ENCODE measurements around the gene FAM50B. TPM values are rescaled to one million over a fixed set of nuclear protein-coding genes. Genes with fewer than 3 reads are reported as not detected.

FAM50B gene
- total RNA-seq, 1 donor from 2014 or later, result 10.6 TPM

DNA sequence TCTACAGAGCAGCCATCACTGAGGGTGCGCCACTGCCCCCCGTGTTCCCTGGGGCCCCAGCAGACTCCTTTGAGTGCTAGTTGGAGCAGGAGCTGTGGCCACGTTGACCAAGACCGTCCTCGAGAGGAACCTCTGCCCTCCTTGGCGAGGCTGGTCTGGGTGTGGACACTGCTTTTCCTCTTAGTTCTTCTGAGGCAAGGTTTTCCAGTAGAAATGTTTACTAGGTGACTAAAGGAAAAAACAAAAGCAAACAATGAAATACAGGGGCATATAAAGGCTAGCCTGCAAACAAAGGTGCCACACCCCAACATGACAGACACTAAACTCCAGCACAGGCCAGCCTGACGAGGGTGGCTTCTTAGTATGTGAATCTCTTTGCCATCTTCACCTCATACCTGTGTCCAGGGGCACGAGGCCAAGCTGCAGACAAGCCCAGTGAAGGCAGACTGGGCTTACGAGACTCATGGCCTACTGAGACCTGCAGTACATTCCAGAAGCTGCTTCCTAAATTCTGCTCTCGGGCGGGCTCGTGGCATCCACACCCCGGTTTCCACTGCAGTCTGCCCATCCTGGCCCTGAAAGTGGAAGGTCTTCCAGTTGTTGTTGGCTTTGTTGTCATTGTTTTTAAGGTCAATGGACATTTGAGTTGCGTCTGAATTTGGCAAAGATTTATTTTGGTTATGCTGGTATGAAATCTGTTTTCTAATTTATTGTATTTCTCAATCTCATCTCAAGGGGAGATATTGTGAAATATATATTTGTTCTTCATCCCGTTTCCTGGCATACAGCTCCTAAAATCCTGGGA, 39.2 kb downstream of the FAM50B start:
- H3K4me3 ChIP-seq, result no peak overlapping the region
- peak overlapping the region; percentile 51 for H3K27ac ChIP-seq
- H3K27me3 ChIP-seq (ENCODE audit: low read depth), result no peaks in the 10 kb centered on the region
- TF ChIP-seq, protein P1, sequence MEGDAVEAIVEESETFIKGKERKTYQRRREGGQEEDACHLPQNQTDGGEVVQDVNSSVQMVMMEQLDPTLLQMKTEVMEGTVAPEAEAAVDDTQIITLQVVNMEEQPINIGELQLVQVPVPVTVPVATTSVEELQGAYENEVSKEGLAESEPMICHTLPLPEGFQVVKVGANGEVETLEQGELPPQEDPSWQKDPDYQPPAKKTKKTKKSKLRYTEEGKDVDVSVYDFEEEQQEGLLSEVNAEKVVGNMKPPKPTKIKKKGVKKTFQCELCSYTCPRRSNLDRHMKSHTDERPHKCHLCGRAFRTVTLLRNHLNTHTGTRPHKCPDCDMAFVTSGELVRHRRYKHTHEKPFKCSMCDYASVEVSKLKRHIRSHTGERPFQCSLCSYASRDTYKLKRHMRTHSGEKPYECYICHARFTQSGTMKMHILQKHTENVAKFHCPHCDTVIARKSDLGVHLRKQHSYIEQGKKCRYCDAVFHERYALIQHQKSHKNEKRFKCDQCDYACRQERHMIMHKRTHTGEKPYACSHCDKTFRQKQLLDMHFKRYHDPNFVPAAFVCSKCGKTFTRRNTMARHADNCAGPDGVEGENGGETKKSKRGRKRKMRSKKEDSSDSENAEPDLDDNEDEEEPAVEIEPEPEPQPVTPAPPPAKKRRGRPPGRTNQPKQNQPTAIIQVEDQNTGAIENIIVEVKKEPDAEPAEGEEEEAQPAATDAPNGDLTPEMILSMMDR (IDR thresholded peaks at IDR 0.05), result no peak
- ATAC-seq, result peak; percentile 12 to 41
- intact Hi-C loops (cut with DNase I), result no loop called here
- peaks cover 25% of the 10 kb centered on the region for H3K4me1 ChIP-seq
- no peak for DNase-seq
- H3K36me3 ChIP-seq, result no peaks in the 10 kb centered on the region
- H3K9me3 ChIP-seq, result no peaks in the 10 kb centered on the region

DNA sequence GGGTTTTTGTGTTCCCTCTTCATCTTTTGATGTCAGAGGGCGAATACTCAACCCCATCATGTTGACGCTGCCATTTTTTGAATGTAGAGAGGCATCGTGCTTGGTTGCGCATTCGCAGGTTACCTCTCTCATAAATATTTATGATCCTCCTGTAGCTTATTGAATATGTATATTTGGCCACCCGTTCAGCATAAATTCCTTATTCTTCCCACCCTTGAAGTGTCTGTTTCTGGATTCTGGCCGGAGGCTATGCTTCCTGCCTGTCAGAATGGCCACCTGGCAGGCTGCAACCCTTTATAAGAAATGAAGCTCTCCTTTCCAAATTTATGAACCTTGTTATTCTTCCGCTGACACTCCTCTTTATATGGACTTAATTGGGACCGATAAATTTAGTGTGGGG, 40.9 kb downstream of the FAM50B start:
- H3K27ac ChIP-seq, result no peak overlapping the region
- no peaks in the 10 kb centered on the region for H3K36me3 ChIP-seq
- TF ChIP-seq, protein P1 (IDR thresholded peaks at IDR 0.05), result no peak
- intact Hi-C loops (cut with DNase I), result no loop called here
- no peak for ATAC-seq
- H3K4me3 ChIP-seq, result no peak overlapping the region
- peaks cover 14% of the 10 kb centered on the region for H3K4me1 ChIP-seq
- H3K9me3 ChIP-seq, result no peaks in the 10 kb centered on the region
- no peak for DNase-seq
- no peaks in the 10 kb centered on the region for H3K27me3 ChIP-seq (ENCODE audit: low read depth)

DNA sequence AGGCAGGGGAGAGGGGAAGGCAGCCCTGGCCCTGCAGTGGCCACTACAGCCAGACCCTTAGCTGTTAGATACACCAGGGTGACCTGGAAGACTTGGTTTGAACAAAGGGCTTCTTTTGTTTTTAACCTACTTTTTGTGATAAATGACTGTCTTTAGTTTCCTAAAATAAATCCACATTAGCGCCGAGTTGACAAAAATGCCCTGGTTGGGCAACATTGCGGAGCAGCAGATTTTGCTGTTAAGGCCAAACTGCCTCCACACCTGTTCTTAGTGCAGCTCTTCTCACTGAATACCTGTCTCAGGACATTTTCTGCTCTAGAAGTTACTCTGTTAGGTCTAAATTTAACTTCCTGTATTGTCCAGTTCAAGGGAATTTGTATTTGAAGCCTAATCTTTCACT, 42.7 kb downstream of the FAM50B start:
- Histone ChIP-seq H3K4me3 (no peak overlapping the region), H3K27me3 (ENCODE audit: low read depth) (no peaks in the 10 kb centered on the region), H3K4me1 (peaks cover 14% of the 10 kb centered on the region), H3K27ac (no peak overlapping the region), H3K9me3 (no peaks in the 10 kb centered on the region), H3K36me3 (no peaks in the 10 kb centered on the region)
- DNase-seq (no peak), ATAC-seq (no peak)
- intact Hi-C loops (cut with DNase I), result no loop called here
- TF ChIP-seq, protein P1 (IDR thresholded peaks at IDR 0.05), result no peak

DNA sequence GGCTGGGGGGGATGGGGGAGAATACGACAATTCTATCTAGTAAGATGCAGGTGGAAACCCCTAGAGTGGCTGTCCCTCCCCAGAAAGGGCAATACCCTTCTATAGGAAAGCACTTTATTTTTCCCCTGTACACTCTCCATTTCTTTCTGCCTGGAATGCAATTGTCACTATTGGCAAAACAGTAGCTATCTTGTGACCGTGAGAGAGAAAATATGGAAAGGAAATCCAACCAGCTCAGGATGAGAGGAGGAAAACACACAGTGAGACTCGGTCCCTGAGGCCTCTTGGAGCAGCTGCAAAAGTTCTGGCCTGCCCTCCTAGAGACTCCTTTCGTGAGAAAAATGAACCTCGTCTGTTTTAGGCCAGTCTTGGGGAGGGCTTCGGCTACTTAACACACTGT, 43.4 kb downstream of the FAM50B start:
- no peaks in the 10 kb centered on the region for H3K36me3 ChIP-seq
- no peaks in the 10 kb centered on the region for H3K9me3 ChIP-seq
- H3K4me1 ChIP-seq, result peaks cover 9% of the 10 kb centered on the region
- DNase-seq, result no peak
- no peaks in the 10 kb centered on the region for H3K27me3 ChIP-seq (ENCODE audit: low read depth)
- no peak overlapping the region for H3K27ac ChIP-seq
- ATAC-seq, result no peak
- TF ChIP-seq, protein P1 (IDR thresholded peaks at IDR 0.05), result no peak
- no peak overlapping the region for H3K4me3 ChIP-seq
- intact Hi-C loops (cut with DNase I), result no loop called here

DNA sequence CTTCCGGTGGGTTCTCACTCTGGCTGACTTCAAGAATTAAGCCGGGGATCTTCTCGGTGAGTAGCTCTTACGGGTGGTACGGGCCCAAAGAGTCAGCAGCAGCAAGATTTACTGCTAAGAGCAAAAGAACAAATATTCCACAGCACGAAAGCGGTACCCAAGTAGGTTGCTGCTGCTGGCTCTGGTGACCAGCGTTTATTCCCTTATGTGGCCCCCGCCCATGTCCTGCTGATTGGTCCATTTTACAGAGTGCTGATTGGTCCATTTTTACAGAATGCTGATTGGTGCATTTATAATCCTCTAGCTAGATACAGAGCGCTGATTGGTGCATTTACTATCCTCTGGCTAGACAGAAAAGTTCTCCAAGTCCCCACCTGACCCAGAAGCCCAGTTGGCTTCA, 44.3 kb downstream of the FAM50B start:
- no peak for DNase-seq
- Histone ChIP-seq H3K27me3 (ENCODE audit: low read depth) (no peaks in the 10 kb centered on the region), H3K36me3 (no peaks in the 10 kb centered on the region), H3K27ac (no peak overlapping the region), H3K4me1 (peaks cover under 1% of the 10 kb centered on the region), H3K9me3 (no peaks in the 10 kb centered on the region), H3K4me3 (no peak overlapping the region)
- TF ChIP-seq, protein P1 (IDR thresholded peaks at IDR 0.05), result no peak
- intact Hi-C loops (cut with DNase I), result no loop called here
- no peak for ATAC-seq

All from lower lobe of right lung (tissue), 2 donors.